Pancreas (tissue), 10 donors: ENCODE results near the gene SORL1. TPM values are rescaled to one million over a fixed set of nuclear protein-coding genes. Genes with fewer than 3 reads are reported as not detected.

Experiments
- ATAC-seq, 4 donors: fragments of 200-7000 bp; cut with Tn5 transposase; one replicate each; pipeline versions ENCODE4 v1.8.0 to v1.9.1; 2020; ENCODE audit warnings: mild to moderate bottlenecking in 4 of 4, moderate library complexity in 4 of 4
- DNase-seq, 6 donors: peaks; one replicate each; pipeline ENCODE4 v3.0.0-alpha.2; 2020
- FAIRE-seq: peaks from 2 replicates; lab custom pipeline; 2012; peaks lifted over from hg19 to GRCh38; lab: Jason Lieb, UNC
- H3K27ac ChIP-seq, 4 donors: fragments of 200-600 bp; sonication (generic); 1 replicate in 3 of 4; 2 replicates in 1 of 4; pipeline versions ENCODE4 v1.5.0 to v1.8.0; 2020
- H3K27me3 ChIP-seq, 4 donors: fragments of 200-600 bp; one replicate each; pipeline ENCODE4 v1.8.0; 2021
- H3K36me3 ChIP-seq, 3 donors: fragments of 200-600 bp; sonication (generic) in 1 of 3; one replicate each; pipeline versions ENCODE4 v1.5.0 to v1.8.0; 2020 to 2021
- H3K4me1 ChIP-seq, 3 donors: fragments of 200-600 bp; one replicate each; pipeline ENCODE4 v1.8.0; 2021
- H3K4me3 ChIP-seq, 4 donors: fragments of 200-600 bp; sonication (generic) in 2 of 4; one replicate each; pipeline versions ENCODE4 v1.5.0 to v1.8.0; 2020 to 2021
- H3K9me3 ChIP-seq, 4 donors: fragments of 200-600 bp; one replicate each; pipeline ENCODE4 v1.8.0; 2021
- WGBS, 2 donors: extraction: QIAGEN DNeasy Blood & Tissue Kit; methylation state at CpG; one replicate each; pipeline ENCODE4 v1.1.7; 2013; 5-methylcytosine and 5-hydroxymethylcytosine counted together
- intact Hi-C, 3 donors: fragments of 100-400 bp; cut with DNase I; formaldehyde crosslinking; loops; one replicate each; pipeline versions ENCODE4 v1.11.1 to v1.14.2; 2022
- polyA plus RNA-seq, 2 donors: library from polyadenylated mRNA; stranded (reverse); fragments of 200-250 nt; gene quantifications; one replicate each; pipeline ENCODE4 v1.2.3, GENCODE V29; 2013
- total RNA-seq, 6 donors: library from RNA; stranded (reverse); fragmentation: NEBNext Ultra II Directional in 4 of 6; extraction: Animal tissue kit (Norgen Biotek cat#: 25700) in 4 of 6; gene quantifications; one replicate each; pipeline versions ENCODE4 v1.2.1 to v1.2.4, GENCODE V29; 2021 to 2023
- TF ChIP-seq, protein P1 (sequence below), 4 donors: fragments of 200-600 bp; sonication (generic) in 3 of 4; IDR thresholded peaks; one replicate each; pipeline versions ENCODE4 v1.5.0 to v1.8.0; 2021; ENCODE audit warnings: antibody characterized with exemption in 4 of 4
- donor health status: healthy with polysubstance abuse.
- donor health status: DM: no; HTN: no; CAD: no; lungs with moderate emphysema.
- donor health status: DM: no; HTN: no; CAD: no.
- donor health status: control.
- donor health status: control.
- donor health status: Bipolar disorder and iron deficiency.
- donor health status: DM: yes; HTN: yes; CAD: no.
- donor health status: DM: no; HTN: no; CAD: no.
- donor health status: DM: no; HTN: no; CAD: no.
- donor health status: DM: yes; HTN: yes; CAD: no.

The SORL1 gene
- total and polyA plus RNA-seq, 8 donors, result 2.7 to 47.5 (median 15.5) TPM

DNA sequence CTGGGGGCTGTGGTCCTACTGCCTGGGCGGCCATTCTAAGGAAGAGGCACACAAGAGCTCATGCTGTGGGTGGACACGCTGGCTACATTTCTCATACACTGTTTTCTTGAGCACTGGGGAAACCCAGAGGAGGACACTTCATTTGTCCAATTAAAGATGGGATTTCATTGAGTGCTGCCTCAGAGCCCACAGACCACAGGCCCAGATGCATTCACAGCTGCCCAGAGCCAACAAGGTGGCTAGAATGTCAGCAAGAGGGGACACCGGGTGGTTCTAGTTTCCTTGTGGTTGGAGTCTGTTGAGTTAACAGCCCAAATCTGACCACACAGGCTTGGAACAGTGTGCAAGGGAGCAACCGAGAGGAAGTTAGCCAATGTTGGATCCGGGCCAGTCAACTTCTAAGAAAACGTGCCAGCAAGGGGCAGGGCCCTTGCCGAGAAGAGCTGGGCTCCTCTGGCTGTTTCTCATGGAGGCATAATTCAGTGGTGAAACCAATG, 35.0 kb upstream of the SORL1 start:
- no peaks in the 10 kb centered on the region for H3K9me3 ChIP-seq
- ATAC-seq, result peak; percentile 71 to 93 (median 92)
- peak; percentile 60 to 80 (median 71) for DNase-seq
- no peaks in the 10 kb centered on the region for H3K36me3 ChIP-seq
- H3K4me3 ChIP-seq, result no peak overlapping the region
- TF ChIP-seq, protein P1, sequence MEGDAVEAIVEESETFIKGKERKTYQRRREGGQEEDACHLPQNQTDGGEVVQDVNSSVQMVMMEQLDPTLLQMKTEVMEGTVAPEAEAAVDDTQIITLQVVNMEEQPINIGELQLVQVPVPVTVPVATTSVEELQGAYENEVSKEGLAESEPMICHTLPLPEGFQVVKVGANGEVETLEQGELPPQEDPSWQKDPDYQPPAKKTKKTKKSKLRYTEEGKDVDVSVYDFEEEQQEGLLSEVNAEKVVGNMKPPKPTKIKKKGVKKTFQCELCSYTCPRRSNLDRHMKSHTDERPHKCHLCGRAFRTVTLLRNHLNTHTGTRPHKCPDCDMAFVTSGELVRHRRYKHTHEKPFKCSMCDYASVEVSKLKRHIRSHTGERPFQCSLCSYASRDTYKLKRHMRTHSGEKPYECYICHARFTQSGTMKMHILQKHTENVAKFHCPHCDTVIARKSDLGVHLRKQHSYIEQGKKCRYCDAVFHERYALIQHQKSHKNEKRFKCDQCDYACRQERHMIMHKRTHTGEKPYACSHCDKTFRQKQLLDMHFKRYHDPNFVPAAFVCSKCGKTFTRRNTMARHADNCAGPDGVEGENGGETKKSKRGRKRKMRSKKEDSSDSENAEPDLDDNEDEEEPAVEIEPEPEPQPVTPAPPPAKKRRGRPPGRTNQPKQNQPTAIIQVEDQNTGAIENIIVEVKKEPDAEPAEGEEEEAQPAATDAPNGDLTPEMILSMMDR (IDR thresholded peaks at IDR 0.05), result no peak
- WGBS, 2 donors, result 28 to 34% methylated on average over 7 of the region's 7 CpGs
- H3K27me3 ChIP-seq, result no peaks in the 10 kb centered on the region
- FAIRE-seq, result peak; percentile 37
- H3K4me1 ChIP-seq, result peaks cover 0 to 17% (median 0%) of the 10 kb centered on the region in 3 donors
- intact Hi-C loops, result no loop called here
- peak overlapping the region in 2 of 4 donors; percentile 29 to 69 for H3K27ac ChIP-seq

DNA sequence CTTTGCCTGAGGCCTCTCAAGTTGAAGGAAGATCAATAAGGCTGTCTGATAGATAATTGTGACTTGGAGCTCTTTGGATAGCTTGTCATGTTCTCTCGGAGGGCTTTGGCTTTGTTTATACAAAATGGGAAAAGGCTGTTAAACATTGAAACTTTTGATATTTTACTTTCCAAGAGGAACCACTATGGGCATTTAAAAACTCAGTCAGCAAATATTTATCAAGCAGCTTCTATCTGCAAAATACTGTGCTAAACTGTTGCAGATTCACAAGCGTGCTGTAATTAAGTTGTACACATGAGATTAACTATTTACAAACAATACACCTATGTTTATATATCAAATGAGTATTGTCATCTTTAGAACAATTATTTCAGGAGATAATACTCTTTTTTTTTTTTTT, 34.5 kb upstream of the SORL1 start:
- no peaks in the 10 kb centered on the region for H3K36me3 ChIP-seq
- WGBS, 2 donors, result 46 to 53% methylated on average over 2 of the region's 2 CpGs
- H3K27ac ChIP-seq, result peak overlapping the region in 2 of 4 donors; percentile 29 to 69
- H3K9me3 ChIP-seq, result no peaks in the 10 kb centered on the region
- peaks cover 0 to 17% (median 0%) of the 10 kb centered on the region in 3 donors for H3K4me1 ChIP-seq
- no peak overlapping the region for H3K4me3 ChIP-seq
- FAIRE-seq (no peak), DNase-seq (no peak), ATAC-seq (peak in 1 of 4 donors; percentile 9)
- H3K27me3 ChIP-seq, result no peaks in the 10 kb centered on the region
- TF ChIP-seq, protein P1 (IDR thresholded peaks at IDR 0.05), result no peak
- intact Hi-C loops, result no loop called here

DNA sequence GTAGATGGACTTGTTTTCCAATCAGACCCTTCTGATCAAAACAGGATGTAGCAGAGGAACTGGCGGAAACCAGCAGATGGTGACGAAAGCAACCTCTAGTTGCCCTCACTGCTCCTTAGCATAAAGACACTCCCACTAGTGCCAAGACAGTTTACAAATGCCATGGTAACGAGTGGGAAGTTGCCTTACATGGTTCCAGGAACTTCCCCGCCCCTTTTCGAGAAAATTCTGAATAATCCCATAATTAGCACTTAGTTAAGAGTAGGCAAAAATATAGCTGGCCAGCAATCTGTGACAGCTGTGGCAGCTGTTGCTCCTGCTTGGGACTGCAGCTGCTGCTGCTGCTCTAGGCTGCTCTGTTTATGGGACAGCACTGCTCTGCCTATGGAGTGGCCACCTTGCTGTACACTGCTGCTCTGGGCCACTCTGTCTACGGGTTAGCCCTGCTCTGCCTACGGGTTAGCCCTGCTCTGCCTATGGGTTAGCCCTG, 33.4 kb upstream of the SORL1 start:
- peak in 3 of 4 donors; percentile 46 to 71 (median 50) for ATAC-seq
- Histone ChIP-seq H3K4me1 (peaks cover 0 to 17% (median 0%) of the 10 kb centered on the region in 3 donors), H3K4me3 (no peak overlapping the region), H3K27me3 (no peaks in the 10 kb centered on the region), H3K27ac (no peak overlapping the region), H3K9me3 (no peaks in the 10 kb centered on the region), H3K36me3 (no peaks in the 10 kb centered on the region)
- DNase-seq, result peak in 1 of 6 donors; percentile 21
- intact Hi-C loops, result no loop called here
- 58 to 75% methylated on average over 7 of the region's 7 CpGs for WGBS, 2 donors
- FAIRE-seq, result no peak
- TF ChIP-seq, protein P1 (IDR thresholded peaks at IDR 0.05), result no peak

DNA sequence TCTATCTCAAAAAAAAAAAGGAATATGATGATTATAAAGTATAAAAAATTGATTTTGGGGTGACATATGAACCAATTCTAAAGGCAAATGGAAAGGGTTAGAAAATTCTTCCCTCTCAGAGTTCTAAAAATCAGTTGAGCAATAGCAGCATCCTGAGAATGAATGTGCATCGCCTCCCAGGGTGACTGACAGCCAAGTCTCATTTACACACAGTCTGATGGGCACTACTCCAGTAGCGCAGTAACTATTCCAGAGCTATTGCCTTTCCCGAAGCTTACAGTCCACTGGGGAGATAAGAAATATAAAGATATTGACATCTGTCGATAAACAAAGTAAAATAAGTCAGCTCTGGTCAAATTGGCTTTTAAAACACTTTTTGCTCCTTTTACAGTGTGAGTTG, 32.3 kb upstream of the SORL1 start:
- intact Hi-C loops, result no loop called here
- no peaks in the 10 kb centered on the region for H3K36me3 ChIP-seq
- FAIRE-seq, result no peak
- peaks cover 0 to 17% (median 0%) of the 10 kb centered on the region in 3 donors for H3K4me1 ChIP-seq
- 55 to 56% methylated on average over 4 of the region's 4 CpGs for WGBS, 2 donors
- H3K27ac ChIP-seq, result no peak overlapping the region
- no peak overlapping the region for H3K4me3 ChIP-seq
- no peaks in the 10 kb centered on the region for H3K27me3 ChIP-seq
- DNase-seq, result no peak
- H3K9me3 ChIP-seq, result no peaks in the 10 kb centered on the region
- TF ChIP-seq, protein P1 (IDR thresholded peaks at IDR 0.05), result no peak
- no peak for ATAC-seq

DNA sequence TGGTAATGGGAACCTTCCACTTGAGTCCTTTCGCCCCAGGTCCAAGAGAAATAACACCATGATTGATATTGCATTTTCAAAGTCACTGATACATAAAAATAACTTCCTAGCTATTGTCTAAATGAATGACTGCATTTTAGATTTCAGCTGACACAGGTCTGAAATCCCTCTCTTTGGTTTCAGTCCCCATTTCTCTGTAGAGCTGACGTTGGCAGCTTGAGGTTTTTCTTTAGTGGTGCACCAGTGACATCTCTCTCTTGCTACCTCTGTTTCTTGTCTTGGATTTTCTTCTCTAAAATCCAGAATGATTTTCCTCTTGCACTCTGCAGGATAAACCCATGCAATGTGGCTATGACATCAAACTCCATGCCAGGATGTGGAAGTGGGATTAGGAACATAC, 31.7 kb upstream of the SORL1 start:
- no peak for DNase-seq
- no peaks in the 10 kb centered on the region for H3K9me3 ChIP-seq
- ATAC-seq, result no peak
- H3K36me3 ChIP-seq, result no peaks in the 10 kb centered on the region
- H3K27me3 ChIP-seq, result no peaks in the 10 kb centered on the region
- H3K4me1 ChIP-seq, result peaks cover 0 to 17% (median 0%) of the 10 kb centered on the region in 3 donors
- WGBS, 2 donors, result 65 to 71% methylated on average over 2 of the region's 2 CpGs
- H3K27ac ChIP-seq, result no peak overlapping the region
- intact Hi-C loops, result no loop called here
- H3K4me3 ChIP-seq, result no peak overlapping the region
- TF ChIP-seq, protein P1 (IDR thresholded peaks at IDR 0.05), result no peak
- no peak for FAIRE-seq
